ENCODE results near the gene ITGA11. TPM values are rescaled to one million over a fixed set of nuclear protein-coding genes. Genes with fewer than 3 reads are reported as not detected.

ITGA11 gene
- total RNA-seq, 1 experiment from 2014 or later, result 22.0 TPM

DNA sequence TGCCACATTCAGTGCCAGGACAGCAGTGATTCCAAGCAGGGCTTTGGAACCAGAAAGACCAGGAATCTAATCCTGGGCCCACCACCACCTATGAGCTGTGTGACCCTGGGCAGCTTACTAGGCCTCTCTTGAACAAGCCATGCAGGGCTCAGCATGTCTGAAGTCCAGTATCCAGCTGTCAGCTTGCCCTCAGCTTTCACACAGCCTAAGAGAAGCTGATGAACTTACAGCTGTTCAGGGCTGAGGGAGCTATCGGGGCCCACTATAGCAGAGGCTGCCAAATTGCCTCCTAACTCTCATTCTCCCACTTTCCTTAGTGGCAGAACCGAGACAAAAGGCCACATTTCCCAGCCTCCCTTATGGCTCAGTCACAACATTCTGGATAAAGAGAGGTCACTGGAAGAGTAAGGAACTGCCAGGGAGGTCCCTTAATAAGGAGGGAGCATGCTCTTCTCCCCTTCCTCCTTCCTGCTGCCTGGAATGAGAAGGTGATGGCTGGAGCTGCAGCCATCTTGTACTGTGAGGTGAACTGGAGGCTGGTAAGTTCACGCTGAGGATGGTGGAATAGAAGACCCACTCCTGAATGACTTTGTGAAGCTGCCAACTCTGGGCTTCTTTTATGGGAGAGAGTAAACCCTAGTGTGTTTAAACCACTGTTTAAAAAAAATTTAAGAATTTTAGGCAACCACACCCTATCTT lies 120.0 kb downstream of the ITGA11 start:
- no peak for DNase-seq (ENCODE audit: low read depth)

DNA sequence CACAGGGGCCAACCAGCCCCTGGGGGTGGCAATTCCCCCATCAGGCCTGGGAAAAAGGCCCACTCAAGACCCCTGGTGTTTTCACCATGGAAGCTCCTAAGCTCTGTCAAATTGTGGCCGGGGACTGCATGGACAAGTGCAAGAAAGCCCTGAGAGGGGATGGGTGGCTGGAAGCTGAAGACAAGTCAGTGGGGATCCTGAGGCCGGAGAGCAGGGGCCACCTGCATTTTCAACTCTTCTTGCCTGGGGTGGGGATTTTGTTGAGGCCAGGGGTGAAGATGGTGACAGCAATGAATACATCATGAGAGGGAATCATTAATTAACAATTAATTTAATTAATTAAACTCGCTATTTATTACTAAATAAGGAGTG lies 120.5 kb downstream of the ITGA11 start:
- no peak for DNase-seq (ENCODE audit: low read depth)

DNA sequence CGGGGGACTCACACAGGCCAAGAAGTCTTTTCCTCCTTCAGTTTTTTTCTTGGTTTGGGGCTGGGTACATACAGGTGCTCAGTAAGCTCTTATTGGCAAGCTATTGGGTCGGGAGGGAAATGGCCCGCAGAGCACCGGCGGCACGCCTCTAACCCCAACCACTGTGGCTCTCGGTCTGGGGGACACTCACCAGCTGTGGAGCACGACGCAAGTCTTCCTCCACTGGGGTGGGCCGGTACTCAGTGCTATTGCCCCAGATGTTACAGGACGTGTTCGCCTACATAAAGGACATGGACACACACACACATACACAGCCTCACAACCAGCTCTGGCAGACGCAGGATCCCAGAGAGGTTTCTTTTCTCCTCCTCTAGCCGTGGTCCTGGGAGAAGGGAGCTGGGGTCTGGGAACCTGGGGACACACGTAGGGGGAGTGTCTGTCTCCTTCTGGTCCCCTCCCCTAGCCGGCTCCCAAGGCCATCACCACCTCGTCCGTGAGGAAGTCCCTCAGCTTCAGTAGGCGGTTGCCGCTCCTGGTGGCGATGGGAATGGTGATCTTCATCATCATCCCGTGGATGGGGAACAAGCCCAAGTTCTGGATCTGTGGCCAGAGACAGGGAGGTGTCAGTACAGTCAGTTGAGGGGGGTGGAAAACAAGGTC lies 121.0 kb downstream of the ITGA11 start:
- DNase-seq (ENCODE audit: low read depth), result no peak

DNA sequence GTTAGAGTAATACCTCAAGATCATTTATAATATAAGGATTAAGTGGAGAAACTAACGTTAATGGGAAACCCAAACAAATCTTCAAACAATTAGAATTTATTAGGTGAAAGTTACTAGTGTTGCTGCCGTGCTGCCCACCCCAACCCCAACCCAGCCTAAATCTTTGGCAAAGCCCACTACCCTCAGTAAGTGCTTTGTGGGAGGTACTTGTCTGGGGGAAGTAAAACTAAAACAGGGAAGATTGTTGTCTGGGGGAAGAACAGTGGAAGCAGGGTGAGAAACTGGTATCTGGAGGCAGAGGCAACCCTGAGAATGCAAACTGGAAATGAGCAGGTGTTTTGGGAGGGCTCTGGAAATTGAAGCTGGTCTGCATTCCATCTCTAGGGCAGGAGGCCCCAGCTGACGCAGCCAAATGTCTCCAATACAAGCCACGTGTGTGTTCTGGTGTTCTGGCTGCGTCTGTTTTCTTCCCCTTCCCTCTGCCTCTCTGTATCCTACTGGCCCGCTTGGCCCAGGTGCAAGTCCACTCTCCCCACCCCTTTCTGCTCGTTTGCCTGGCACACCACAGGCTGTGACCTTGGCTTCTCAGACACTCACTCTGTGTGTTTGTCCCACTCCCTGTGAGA lies 121.7 kb downstream of the ITGA11 start:
- no peak for DNase-seq (ENCODE audit: low read depth)

DNA sequence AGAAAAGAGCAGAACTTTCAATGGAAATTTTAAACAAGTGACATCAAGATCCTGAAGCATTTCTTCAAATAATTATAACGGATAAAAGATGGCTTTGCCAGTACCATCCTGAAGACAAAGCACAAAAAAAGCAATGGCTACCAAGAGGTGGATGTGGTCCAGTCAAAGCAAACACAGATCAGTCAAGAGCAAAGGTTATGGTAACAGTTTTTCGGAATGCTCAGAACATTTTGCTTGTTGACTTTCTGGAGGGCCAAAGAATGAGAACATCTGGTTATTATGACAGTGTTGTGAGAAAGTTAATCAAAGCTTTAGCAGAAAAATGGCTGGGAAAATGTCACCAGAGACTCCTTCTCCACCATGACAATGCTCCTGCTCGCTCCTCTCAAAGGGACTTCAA lies 122.9 kb downstream of the ITGA11 start:
- no peak for DNase-seq (ENCODE audit: low read depth)

DNA sequence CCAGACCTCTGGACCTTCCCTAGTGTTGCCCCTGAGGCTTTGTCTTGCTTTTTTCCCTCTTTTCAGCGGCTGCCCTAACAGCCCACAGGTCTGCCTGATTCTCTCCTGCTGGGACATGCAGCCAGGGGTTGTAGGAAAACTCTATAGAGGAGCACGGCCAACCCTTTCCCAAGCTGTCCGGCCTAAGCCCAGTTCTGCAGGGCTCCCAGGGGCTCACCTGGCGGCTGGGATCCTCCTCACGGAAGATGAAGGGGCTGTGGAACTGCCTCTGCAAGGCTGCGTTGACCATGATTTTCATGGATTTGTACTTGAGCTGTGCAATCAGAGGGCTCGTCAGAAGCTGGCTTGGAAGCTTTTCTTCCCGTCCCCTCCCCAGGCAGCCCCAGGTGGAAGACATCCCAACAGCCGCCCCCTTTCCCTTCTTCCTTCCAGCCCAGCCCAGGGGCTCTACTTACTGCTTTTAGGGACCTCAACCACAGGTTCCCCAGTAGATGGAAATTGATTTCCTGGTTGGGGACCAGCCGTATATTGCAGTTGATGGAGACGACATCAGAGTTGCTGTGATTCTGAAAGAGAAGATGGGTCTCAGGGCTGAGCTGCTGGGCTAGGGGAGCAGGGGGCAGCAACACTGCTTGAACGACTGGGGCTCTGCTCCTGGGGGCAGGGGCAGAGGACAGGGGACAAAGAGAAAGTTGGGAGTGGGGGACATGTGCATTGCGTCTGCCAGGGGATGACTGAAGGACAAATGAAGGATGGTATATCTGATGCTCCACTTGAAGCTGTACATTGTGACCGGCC lies 124.6 kb downstream of the ITGA11 start:
- no peak for DNase-seq (ENCODE audit: low read depth)

DNA sequence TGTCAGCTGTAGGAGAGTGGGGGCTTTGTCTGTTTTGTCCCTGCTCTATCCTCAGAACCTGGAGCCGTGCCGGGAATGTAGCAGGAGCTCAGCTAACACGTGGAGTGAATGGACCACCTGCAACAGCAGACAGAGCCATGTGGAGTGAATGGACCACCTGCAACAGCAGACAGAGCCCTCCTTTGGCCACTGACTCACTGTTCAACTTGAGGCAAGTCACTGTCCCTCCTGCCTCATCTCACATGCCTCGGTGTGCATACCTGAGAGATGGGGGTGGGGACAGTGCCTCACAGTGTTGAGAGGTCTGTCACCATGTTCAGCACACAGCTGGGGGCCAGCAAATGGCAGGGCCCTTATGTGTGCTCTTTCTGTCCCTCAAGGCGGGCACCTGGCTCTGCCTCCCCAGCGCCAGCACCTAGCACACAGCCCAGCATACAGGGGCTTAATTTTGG lies 126.5 kb downstream of the ITGA11 start:
- no peak for DNase-seq (ENCODE audit: low read depth)

DNA sequence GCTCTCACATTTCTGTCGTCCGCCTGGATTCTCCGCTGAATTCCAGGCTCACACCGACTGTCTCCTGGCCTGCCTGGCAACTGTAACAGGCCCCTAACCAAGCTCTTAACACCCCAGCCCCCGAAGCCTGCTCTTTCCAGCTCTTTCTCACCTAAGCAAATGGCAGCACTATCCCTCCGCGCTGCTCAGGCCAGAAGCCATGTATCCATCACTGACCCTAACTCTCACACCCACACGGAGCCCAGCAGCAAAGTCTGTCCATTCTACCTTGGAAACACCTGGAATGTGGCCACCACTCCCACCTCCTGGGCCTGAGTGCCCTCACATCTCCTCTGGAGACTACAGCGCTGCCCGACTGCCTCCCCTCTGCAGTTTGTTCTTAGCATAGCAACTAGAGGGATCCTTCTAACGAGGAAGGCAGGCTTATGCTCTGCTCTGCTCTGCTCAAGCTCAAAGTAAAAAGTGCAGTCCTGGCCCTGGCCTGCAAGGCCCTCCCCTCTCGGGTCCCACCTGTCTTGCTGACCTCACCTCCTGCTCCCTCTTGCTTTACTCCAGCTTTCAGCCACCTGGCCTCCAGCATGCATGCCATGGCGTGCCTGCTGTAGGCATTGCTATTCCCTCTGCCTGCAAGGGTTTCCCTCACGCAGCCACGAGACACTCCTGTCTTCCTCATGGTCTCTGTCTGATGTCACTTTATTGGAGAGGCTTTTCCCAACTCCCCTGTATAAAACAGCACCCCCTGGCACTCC lies 127.2 kb downstream of the ITGA11 start:
- no peak for DNase-seq (ENCODE audit: low read depth)

DNA sequence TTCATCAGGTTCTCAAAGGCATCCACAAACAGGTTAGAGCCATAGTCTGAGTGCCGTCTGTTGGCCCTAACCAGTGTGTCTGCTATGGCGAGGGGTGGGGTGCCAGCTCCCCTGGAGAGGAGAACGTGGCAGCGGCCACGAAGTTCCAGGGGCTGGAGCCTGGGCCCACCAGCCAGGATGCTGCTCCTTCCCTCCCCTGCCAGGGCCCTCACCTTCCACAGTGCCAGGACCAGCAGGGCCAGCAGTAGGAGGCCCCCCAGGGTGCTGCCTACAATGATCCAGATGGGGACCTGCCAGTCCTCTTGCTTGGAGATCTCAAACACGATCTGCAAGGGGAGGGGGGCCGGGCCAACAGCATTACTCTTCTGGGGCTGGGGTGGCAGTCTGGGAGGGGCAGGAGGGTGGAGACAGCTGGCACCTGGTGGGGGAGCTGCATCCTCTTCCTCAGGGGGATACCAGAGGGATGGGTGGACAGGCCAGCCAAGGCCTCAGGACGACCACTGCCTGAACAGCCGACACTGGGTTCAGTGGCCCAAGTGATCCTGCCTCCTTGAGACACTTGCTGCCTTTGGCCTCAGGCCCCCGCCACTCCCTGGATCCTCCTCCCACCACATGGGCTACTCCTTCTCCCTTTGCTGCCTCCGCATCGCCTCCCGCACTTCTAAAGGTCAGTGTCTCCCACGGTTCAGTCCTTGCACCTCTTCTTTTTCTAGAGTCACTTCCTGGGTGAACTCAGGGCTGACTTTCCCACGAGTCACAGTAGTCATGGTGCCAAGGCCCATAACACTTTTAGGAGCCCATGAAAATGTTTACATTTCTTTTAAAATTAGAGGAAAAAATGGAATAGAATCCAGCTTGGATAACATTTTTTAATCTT lies 128.2 kb downstream of the ITGA11 start:
- no peak for DNase-seq (ENCODE audit: low read depth)

DNA sequence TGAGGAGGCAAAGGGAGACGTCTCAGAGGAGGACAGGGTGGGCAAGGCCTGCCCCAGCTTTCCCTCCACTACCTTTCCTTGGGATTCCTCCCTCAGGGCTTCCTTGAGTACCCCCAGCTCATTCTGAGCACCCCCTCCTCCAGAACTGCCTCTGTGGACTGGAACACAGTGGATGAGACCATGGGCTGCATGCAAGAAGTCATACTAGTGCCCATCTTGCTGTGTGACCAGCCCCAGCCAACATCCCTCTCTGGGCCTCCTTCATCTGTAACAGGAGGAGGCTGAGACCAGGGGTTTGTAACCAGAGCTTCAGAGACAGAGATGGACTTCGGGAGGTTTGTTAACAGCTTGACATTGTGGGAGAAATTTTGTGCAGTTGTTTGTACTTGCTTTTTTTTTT lies 128.8 kb downstream of the ITGA11 start:
- no peak for DNase-seq (ENCODE audit: low read depth)

DNA sequence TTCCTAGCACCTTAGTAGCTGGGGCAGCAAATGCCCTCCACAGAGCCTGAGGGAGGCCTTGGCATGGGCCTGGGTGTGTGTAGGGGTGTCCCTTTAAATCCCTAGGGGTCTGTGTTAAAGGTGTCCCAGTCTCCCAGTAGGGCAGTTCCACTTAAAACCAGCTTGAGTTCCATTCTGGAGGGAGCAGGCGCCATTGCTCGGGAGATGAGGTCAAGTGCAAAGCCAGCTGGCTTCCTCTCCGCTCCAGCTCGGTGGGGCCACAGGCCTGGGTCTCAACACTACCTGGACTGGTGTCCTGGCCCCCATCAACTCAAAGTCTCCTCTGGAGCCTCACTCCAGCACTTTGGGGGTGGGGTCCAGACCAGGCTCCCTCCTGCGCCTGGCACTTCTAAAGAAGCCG lies 129.2 kb downstream of the ITGA11 start:
- no peak for DNase-seq (ENCODE audit: low read depth)

DNA sequence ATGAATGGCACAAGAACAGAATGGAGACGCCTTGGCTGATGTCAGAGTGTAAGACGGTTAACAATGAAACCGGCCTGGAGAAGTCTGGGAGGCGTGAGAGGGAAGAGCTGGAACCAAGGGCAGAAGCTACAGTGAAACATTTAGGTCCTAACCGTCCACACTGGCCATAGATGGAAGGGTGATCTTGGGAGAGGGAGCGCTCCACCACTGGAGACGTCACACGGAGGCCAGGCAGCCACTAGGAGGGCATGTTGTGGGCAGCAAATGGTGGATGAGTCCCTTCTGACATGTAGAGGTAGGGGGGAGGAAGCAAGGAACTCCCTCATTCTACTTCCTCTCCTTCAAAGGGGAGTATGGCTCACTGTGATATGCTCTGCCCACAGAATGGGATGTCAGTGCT lies 130.7 kb downstream of the ITGA11 start:
- DNase-seq (ENCODE audit: low read depth), result no peak

DNA sequence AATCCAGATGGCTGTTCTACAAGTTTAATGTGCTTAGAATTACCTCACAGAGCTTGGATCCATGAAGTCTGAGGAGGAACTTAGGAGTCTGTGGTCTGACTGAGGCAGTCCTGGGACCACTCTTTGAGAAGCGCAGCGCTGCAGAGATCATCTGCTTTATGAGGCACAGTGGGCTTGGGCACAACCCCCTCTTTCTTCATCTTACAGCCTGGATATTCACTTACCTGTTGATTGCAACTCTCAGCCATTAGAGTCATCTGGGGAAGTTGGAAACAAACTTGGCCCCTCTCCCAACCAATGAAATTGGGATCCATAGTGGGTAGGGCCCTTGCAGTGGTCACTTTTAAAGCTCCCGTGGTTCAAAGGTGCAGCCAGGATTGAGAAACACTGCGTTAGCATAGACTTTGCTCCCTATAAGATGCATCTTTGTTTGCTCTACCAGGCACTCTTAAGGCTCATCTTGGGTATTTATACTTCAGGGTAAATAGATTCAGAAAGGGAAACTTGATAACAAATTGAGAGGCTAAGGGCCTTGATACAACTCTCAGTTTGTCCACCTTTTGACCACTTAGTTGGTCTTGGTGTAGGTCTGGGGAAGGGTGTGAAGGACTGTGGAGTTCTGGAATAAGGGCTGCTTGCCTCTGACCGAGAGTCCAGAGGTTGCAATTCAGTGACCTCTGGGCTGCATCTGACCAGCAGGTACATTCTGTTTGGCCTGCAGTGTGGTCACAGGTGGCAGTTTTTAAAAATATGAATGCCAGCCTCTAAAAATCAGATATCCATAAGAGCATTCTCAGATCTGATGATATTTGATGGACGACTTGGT lies 131.6 kb downstream of the ITGA11 start:
- DNase-seq (ENCODE audit: low read depth), result no peak

DNA sequence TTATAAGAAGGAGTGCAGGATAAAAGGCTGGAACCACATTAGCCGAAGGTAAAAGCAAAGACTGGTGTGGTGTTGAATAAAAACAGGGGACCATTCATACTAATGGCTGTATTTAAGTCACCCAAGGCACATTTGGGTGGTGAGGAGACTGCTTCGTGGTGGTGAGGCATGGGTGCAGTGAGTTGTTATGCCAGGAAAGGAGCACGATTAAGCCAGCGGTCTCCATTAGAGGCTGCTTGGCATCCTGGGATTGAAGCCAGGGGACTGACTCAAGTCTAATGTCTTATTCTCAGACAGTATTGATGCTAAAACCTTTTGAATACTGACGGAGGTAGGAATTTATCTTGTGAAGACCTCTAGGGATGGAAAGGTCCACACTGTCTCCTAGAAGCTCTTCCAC lies 132.5 kb downstream of the ITGA11 start:
- no peak for DNase-seq (ENCODE audit: low read depth)

DNA sequence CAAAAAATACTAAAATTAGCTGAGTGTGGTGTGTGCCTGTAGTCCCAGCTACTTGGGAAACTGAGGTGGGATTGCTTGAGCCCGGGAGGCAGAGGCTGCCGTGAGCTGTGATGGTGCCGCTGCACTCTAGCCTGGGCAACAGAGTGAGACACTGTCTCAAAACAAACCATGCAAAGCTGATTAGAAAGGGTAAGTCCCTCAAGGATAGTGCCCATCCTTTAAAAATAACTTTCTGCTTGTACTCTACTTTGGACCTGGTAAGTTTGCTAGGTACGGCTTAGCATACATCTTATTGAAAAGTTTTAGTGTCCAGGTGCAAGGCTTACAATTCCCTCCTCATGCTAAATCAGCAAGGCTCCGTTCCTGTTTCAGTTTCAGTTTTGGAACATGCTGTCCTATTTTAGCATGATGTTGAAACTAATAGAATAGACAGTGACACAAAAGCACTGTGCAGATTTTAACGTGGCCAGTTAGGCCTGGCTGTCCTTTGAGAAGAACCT lies 133.0 kb downstream of the ITGA11 start:
- DNase-seq (ENCODE audit: low read depth), result no peak

DNA sequence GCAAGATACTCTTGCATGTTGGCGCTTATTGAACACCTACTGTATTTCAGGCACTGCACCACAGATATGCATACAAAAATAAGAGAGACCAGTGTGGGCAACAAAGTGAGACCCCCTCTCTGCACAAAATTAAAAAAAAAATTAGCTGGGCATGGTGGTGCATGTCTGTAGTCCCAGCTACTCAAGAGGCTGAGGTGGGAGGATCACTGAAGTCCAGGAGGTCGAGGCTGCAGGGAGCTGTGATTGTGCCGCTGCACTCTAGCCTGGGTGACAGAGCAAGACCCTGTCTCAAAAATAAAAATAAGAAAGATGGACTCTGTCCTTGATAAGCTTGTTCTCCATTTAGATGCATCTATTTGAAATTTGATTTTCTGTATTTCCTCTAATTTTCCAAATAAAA lies 133.6 kb downstream of the ITGA11 start:
- no peak for DNase-seq (ENCODE audit: low read depth)

DNA sequence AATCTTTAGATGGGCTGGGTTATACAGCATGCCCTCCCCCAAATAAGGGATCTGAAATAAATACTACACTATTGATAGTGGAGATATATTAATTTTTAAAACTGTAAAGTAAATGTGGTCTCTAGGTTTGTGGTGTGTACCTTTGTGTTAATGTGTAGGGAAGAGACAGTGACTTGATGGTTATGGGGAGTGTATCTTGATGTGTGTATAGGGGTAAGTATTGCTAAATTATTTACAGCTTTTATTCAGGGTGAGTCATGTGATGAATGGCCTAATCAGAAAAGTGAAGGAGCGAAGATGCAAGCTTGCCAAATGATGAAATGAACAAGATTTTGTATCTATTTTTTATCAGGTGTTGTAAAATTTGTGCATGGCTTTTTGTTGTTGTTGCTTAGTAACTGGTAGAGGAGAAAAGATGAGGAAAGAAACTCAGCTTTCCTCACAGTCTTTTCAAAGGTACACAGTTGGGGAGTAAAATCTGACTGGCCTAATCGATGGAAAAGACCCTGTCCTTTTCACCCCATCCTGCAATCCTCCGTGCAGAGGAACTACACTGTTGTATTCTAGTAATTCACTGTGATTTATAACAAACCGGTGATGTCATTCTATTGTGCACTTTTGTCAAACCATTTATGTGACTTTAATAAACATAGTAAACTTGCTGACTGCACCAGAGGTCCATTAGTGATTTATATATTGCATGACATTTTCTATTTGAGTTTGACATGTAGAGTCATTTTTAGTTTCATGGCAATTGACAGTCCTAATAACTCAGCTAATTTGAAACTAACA lies 136.8 kb downstream of the ITGA11 start:
- DNase-seq (ENCODE audit: low read depth), result no peak

DNA sequence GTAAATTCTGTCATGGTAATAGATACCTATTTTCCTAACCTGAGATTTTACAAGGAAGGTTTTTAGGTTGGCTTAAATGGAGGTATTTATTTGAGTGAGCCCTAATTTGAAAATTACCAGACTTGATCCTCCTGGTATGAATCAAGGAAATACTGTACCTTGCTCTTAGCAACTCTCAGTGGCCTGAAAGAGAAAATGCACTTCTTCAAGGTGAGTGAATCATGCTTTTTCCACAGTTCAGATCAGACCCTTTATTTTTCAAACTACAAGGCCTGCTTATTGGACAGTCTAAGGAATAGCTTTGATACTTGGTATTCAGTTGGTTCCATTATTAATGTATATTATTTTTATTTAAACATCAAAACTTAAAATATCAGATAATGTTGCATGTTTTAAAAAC lies 139.0 kb downstream of the ITGA11 start:
- no peak for DNase-seq (ENCODE audit: low read depth)

Measured in LHCN-M2 (cell line).